ENCODE data around the gene PCMT1. TPM values are rescaled to one million over a fixed set of nuclear protein-coding genes. Genes with fewer than 3 reads are reported as not detected.

Gene PCMT1
- total RNA-seq, 1 donor from 2014 or later: 44.9 TPM

GRCh38 chr6:149717255-149717587 lies 32.3 kb upstream of the PCMT1 start:
- Mint-ChIP-seq H3K36me3 (ENCODE audit: low read depth) (peaks cover 14% of the 10 kb centered on the region), H3K27ac (peak overlapping the region; percentile 96), H3K4me3 (peak overlapping the region; percentile 95), H3K27me3 (no peaks in the 10 kb centered on the region), H3K4me1 (peaks cover 29% of the 10 kb centered on the region), H3K9me3 (no peaks in the 10 kb centered on the region)
- no peak for TF ChIP-seq CTCF (IDR thresholded peaks at IDR 0.05)
- DNase-seq: no peak
- intact Hi-C loops (cut with micrococcal nuclease): loop anchor here (2.0 to 5.0 kb wide), 3 partner anchors 68 to 290 kb away; partner anchors contain the start of genes KATNA1 and PPIL4
- ChIA-PET CTCF (no interaction called here), POLR2A (interaction anchor here (0.7 to 2.7 kb wide), 7 partner anchors 9 to 684 kb away, joined by 3 to 55 read pairs (median 5); partner anchors contain the start of genes NUP43, PCMT1 and PPIL4)
- no peak for ATAC-seq (ENCODE audit: low read depth)

- CTCF ChIA-PET: no interaction called here
- Mint-ChIP-seq H3K27me3 (no peaks in the 10 kb centered on the region), H3K4me1 (peaks cover 29% of the 10 kb centered on the region), H3K4me3 (peak within 1 kb of the TSS; percentile 95), H3K27ac (peak within 1 kb of the TSS; percentile 96), H3K9me3 (no peaks in the 10 kb centered on the region), H3K36me3 (ENCODE audit: low read depth) (peaks cover 14% of the 10 kb centered on the region)
- intact Hi-C loops (cut with micrococcal nuclease): loop anchor here (1.0 to 5.0 kb wide), 5 partner anchors 28 to 289 kb away; partner anchors contain the start of genes KATNA1, NUP43 and PPIL4
- peak; percentile 90 for DNase-seq
- peak; percentile 90 for ATAC-seq (ENCODE audit: low read depth)
- no peak for TF ChIP-seq CTCF (IDR thresholded peaks at IDR 0.05)
- POLR2A ChIA-PET: interaction anchor here (0.6 to 2.7 kb wide), 14 partner anchors 9 to 685 kb away, joined by 3 to 55 read pairs (median 4); partner anchors contain the start of genes NUP43, PCMT1 and PPIL4
Measured at GRCh38 chr6:149717588-149718458, 31.7 kb upstream of the PCMT1 start, which contains the start of gene LATS1. LATS1 (minus strand) TSS chr6:149718101; CDS start chr6:149702126, 15,975 bp downstream.

GRCh38 chr6:149719531-149719930 lies 30.0 kb upstream of the PCMT1 start:
- DNase-seq (no peak), ATAC-seq (ENCODE audit: low read depth) (no peak)
- Mint-ChIP-seq H3K4me1 (peaks cover 26% of the 10 kb centered on the region), H3K4me3 (peak overlapping the region; percentile 4), H3K9me3 (no peaks in the 10 kb centered on the region), H3K27ac (peak overlapping the region; percentile 39), H3K27me3 (no peaks in the 10 kb centered on the region), H3K36me3 (ENCODE audit: low read depth) (peaks cover 18% of the 10 kb centered on the region)
- ChIA-PET POLR2A (interaction anchor here (1.5 to 2.7 kb wide), 2 partner anchors 44 to 173 kb away, joined by 3 to 27 read pairs; partner anchors contain the start of gene PPIL4), CTCF (no interaction called here)
- intact Hi-C loops (cut with micrococcal nuclease): loop anchor here (5.0 kb wide), 2 partner anchors 172 to 288 kb away; partner anchors contain the start of gene PPIL4
- no peak for TF ChIP-seq CTCF (IDR thresholded peaks at IDR 0.05)

GRCh38 chr6:149723262-149723661 lies 26.3 kb upstream of the PCMT1 start:
- Mint-ChIP-seq H3K4me3 (no peak overlapping the region), H3K36me3 (ENCODE audit: low read depth) (peaks cover 35% of the 10 kb centered on the region), H3K9me3 (no peaks in the 10 kb centered on the region), H3K27ac (no peak overlapping the region), H3K4me1 (peaks cover 9% of the 10 kb centered on the region), H3K27me3 (no peaks in the 10 kb centered on the region)
- ATAC-seq (ENCODE audit: low read depth) (no peak), DNase-seq (no peak)
- intact Hi-C loops (cut with micrococcal nuclease): loop anchor here (5.0 to 10.0 kb wide), 2 partner anchors 202 to 294 kb away; partner anchors contain the start of gene RAET1G
- ChIA-PET CTCF (interaction anchor here (1.2 kb wide), 1 partner anchor 173 kb away, joined by 3 read pairs; no protein-coding TSS in a partner anchor), POLR2A (interaction anchor here (0.6 kb wide), 2 partner anchors 40 to 256 kb away, joined by 3 to 4 read pairs; no protein-coding TSS in a partner anchor)
- no peak for TF ChIP-seq CTCF (IDR thresholded peaks at IDR 0.05)

Data from activated B cell treated with CpG ODN at 0.5 μM for 24 hours (primary cell).